Bronchial epithelial cell (primary cell): ENCODE data around the gene ACOT9. TPM values are rescaled to one million over a fixed set of nuclear protein-coding genes. Genes with fewer than 3 reads are reported as not detected.

Source experiments
- DNase-seq: peaks from one replicate; pipeline ENCODE4 v3.0.0-alpha.2; 2010; ENCODE audit warnings: low read depth
- FAIRE-seq: peaks from 2 replicates; lab custom pipeline; 2011; peaks lifted over from hg19 to GRCh38; lab: Jason Lieb, UNC
- H3K27me3 ChIP-seq: 2 replicates; pipeline ENCODE4 v1.5.1; 2011; ENCODE audit warnings: low read length; ENCODE audit not compliant: control insufficient read depth, insufficient read depth
- H3K36me3 ChIP-seq: 2 replicates; pipeline ENCODE4 v1.5.1; 2011; ENCODE audit warnings: low read length; ENCODE audit not compliant: control insufficient read depth, insufficient read depth
- H3K4me3 ChIP-seq: 2 replicates; pipeline ENCODE4 v1.5.1; 2011; ENCODE audit warnings: mild to moderate bottlenecking, low read depth, low read length, control low read depth
- total RNA-seq: library from RNA; depleted of rRNA; stranded (reverse); fragments of >200 nt; gene quantifications from 2 replicates; pipeline ENCODE4 v1.2.1, GENCODE V29; 2014
- TF ChIP-seq, protein P1 (sequence below): IDR thresholded peaks from 2 replicates; pipeline ENCODE4 v1.5.1; 2011; ENCODE audit warnings: mild to moderate bottlenecking, moderate library complexity, low read length, control low read depth, inconsistent platforms; ENCODE audit not compliant: insufficient read depth, severe bottlenecking

The ACOT9 gene
- total RNA-seq, 1 donor from 2014 or later, result 66.1 TPM

DNA sequence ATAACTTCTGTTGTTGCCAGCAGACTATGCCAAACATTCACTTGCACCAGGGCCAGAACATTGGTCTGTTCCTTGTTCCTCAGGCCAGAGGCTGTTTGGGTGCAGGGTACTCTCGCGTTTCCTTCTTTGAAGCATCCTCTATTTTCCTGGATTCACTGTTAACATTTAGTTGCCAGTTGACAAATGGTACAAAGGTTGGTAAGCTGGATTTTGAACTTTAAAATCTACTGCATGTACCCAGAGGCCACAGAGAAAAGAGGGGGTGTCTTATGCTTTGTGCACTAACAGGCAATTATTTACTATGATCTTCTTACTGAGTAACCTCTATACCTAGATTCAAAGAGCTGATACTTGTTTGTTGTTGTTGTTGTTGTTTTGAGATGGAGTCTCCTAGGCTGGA, 27.1 kb upstream of the ACOT9 start:
- TF ChIP-seq, protein P1, sequence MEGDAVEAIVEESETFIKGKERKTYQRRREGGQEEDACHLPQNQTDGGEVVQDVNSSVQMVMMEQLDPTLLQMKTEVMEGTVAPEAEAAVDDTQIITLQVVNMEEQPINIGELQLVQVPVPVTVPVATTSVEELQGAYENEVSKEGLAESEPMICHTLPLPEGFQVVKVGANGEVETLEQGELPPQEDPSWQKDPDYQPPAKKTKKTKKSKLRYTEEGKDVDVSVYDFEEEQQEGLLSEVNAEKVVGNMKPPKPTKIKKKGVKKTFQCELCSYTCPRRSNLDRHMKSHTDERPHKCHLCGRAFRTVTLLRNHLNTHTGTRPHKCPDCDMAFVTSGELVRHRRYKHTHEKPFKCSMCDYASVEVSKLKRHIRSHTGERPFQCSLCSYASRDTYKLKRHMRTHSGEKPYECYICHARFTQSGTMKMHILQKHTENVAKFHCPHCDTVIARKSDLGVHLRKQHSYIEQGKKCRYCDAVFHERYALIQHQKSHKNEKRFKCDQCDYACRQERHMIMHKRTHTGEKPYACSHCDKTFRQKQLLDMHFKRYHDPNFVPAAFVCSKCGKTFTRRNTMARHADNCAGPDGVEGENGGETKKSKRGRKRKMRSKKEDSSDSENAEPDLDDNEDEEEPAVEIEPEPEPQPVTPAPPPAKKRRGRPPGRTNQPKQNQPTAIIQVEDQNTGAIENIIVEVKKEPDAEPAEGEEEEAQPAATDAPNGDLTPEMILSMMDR, result no peak
- FAIRE-seq, result no peak

DNA sequence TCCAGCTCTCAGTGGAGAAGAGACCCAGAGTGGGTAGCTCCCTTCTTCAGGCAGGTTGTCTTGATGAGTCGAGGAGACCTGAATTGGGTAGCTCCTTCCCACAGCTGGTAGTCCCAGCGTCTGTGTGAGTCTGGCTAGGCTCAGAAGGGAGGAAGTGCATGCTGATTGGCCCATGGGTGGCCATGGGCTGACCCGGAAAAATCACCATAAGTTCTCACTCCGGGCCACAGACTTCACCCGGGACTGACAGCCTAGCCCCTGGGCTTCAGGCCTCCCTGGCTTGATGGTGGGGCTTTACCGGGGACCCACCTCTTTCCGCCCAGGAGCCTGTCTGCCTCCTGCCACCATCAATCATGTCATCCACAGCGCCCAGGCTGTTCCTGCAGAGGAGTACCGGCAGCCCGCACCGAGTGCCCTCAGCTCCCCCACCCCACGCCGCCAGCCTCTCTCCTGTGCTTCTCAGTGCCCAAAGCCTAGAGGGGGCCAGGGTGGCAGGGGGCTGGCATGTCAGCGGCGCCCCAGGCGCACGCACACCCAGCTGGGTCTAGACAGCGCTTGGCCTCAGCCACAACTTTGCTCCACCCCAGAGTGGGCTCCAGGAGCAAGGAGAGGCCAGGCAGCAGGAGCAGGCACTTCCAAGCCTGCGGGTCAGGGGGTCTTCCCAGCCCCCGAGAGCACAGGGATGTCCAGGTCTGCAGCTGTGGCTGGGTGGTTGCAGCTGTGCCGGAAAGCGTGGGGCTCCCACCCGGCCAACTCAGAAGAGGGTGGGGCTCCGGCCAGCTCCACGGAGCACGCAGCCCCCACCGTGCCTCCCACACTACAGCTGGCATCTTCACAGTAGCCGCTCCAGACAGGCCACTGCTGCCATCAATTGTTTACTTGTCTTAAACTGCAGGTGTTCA, 23.8 kb upstream of the ACOT9 start:
- Histone ChIP-seq H3K36me3 (no peaks in the 10 kb centered on the region), H3K27me3 (no peaks in the 10 kb centered on the region), H3K4me3 (no peak overlapping the region)
- TF ChIP-seq, protein P1, result no peak
- no peak for FAIRE-seq
- DNase-seq, result no peak

More for the DNA sequence above, 27.1 kb upstream of the ACOT9 start:
- H3K36me3 ChIP-seq, result no peaks in the 10 kb centered on the region
- H3K4me3 ChIP-seq, result no peak overlapping the region
- no peak for DNase-seq
- no peaks in the 10 kb centered on the region for H3K27me3 ChIP-seq

DNA sequence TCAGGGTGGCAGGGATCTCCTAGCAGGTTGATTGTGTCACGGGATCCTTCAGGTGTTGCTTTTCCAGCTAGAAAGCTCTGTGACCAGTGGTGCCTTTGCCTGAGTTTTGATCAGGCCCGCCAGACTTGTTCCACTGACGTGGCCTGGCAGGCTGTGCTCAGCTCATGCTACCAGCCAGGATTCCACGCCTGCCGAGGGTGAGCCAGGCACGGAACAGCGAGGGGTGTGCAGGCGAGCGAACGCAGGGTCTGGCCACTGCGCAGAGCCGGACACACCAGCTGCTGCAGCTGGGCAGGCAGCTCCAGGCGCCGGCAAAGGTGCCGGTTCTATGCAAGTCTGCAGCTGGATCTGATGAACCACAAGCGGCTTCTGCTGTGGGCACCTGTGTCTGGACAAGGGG, 22.8 kb upstream of the ACOT9 start:
- TF ChIP-seq, protein P1, result no peak
- no peaks in the 10 kb centered on the region for H3K36me3 ChIP-seq
- no peak overlapping the region for H3K4me3 ChIP-seq
- FAIRE-seq (no peak), DNase-seq (no peak)
- H3K27me3 ChIP-seq, result no peaks in the 10 kb centered on the region

DNA sequence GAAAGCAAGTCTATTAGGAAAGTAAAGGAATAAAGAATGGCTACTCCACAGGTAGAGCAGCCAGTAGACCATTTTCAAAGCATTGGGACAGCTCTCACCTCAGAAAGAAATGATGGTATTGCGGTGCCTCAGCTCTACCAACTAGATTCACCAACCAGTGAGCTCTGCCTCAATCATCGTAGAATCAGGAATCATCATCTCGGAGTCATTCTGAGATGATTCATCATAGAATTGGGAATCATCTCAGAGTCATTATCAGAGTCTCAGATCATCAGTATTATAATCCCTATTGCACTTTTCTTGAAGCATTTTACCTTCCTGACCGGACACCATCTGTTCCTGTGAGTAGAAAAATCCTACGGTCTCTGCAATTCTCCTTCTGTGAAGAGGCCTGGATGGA, 22.4 kb upstream of the ACOT9 start:
- TF ChIP-seq, protein P1, result no peak
- Histone ChIP-seq H3K4me3 (no peak overlapping the region), H3K36me3 (no peaks in the 10 kb centered on the region), H3K27me3 (no peaks in the 10 kb centered on the region)
- peak; percentile 71 for DNase-seq
- no peak for FAIRE-seq

DNA sequence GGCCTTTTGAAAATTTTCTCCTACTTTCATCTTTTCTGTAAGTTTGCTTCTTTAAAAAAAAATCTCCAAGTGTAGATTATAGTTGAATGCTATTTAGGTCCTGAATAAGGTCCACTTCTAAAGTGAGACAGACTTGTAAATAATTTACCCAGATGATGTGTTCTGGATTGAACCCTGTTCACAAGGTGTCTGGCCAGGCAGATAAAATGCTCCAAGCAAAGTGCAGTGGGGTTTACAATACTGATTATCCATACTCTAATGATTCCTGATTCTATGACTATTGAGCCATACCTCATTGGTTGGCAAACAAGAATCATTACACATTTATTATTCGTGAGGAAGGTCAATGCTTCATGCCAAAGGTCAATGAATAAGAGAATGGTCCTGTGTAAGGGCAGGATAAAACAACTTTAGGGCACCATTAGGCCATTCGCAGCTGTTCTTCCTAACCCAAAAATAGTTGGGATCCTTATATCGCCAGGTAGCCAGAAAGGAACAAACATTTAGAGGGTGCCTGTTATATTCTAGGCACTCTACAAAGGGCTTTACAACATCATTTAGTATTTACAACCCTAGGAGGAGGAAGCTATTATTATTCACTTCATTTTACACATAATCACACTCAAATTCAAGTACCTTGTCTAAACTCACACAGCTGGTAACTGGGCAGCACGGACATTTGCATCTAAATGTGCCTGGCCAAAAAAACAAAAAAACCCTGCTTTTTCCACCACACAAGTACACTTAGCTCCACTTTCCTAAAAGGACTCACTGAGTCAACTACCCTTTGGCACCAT, 21.3 kb upstream of the ACOT9 start:
- Histone ChIP-seq H3K36me3 (no peaks in the 10 kb centered on the region), H3K27me3 (no peaks in the 10 kb centered on the region), H3K4me3 (no peak overlapping the region)
- FAIRE-seq (no peak), DNase-seq (no peak)
- TF ChIP-seq, protein P1, result no peak
